Measurements from ENCODE around the gene PRKG1.
"Not testable (repeated sequence)": the region's sequence is repeated elsewhere in the genome, so short reads cannot be mapped to it uniquely, and the experiment has no call there.

PRKG1 gene

GRCh38 chr10:51711519-51711891 lies 637.2 kb downstream of the PRKG1 start:
- no peak for DNase-seq

DNA sequence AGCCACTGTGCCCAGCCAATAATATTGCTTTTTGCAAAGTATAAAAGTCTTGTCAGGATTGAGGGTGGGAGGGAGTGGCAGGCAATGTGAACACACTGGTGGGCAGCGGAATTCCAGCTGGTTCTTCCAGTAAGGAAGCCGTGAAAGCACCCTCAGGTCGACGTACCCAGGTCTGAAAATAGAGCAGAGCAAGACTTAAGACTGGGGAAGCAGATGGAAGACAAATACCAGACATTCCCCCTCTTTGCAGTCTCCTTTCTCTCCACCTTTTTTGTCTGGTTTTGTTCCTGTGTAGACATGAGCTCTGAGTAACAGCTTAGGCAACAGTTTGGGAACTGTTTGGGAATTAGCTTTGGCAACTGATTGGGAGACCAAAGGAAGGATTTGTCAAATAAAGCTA lies 642.7 kb downstream of the PRKG1 start:
- no peak for DNase-seq

DNA sequence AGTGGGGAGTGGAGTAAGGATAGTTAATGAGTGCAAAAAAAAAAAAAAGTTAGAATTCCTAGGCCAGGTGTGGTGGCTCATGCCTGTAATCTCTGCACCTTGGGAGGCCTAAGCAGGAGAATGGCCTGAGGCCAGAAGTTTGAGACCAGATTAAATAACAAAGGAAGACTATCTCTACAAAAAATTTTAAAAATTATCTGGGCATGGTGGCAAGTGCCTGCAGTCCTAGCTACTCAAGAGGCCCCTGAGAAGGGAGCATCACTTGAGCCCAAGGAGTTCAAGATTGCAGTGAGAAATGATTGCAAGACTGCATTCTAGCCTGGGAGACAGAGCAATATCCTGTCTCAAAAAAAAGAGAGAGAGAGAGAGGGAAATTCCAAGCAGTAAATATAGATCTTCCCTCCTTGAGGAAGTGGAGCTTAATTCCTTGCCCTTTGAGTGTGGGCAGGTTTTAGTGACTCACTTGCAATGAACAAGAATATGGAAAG lies 644.6 kb downstream of the PRKG1 start:
- DNase-seq = peak in 2 of 4 experiments; percentile 7 to 19

GRCh38 chr10:51724038-51724437 lies 649.8 kb downstream of the PRKG1 start:
- no peak for DNase-seq

DNA sequence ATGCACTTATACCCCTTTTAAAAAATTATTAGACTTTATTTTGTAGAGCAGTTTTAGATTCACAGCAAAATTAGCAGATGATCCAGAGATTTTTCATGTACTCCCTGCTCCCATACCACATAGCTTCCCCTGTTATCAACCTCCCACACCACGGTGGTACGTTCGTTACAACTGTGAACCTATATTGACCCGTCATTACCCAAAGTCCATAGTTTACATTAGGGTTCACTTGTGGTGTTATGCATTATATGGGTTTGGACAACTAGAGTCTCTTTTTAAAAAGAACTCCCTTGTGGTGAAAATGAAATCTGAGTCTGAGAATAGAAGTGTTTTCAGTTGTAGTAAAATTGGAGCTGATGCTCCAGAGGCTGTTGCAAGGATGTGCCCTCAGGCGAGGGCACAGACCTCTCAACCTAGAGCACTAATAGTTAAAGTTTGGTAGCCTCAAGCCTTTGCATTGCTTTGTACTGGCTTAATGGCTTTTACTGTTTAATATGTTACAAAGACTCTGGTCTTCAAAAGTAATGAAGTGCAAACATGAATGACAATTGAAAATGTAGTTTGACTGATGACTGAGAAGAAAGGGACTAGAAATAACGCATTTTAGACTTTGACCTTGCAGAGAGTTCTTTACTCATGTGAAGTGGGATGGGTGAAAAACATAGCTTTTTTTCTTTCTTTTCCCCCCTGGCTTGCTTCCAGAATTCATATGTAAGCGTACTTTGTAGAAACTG lies 655.7 kb downstream of the PRKG1 start:
- DNase-seq = no peak

DNA sequence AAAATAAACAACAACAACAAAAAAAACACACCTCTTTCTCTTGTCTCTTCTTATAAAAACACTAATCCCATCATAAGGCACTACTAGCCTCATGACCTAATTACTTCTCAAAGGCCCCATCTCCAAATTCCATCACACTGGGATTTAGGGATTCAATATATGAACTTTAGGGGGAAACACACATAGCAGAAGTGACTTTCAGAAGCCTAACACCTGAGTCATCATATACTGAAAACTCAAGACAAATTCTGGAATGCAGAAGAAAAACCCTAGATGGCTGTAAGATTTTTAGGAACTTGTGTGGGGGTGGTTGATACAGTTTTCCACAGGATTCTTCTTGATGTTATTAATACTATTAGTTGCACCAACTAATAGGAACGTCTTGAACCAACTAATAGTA lies 658.8 kb downstream of the PRKG1 start:
- DNase-seq = no peak

GRCh38 chr10:51743146-51743545 lies 668.9 kb downstream of the PRKG1 start:
- DNase-seq = no peak

DNA sequence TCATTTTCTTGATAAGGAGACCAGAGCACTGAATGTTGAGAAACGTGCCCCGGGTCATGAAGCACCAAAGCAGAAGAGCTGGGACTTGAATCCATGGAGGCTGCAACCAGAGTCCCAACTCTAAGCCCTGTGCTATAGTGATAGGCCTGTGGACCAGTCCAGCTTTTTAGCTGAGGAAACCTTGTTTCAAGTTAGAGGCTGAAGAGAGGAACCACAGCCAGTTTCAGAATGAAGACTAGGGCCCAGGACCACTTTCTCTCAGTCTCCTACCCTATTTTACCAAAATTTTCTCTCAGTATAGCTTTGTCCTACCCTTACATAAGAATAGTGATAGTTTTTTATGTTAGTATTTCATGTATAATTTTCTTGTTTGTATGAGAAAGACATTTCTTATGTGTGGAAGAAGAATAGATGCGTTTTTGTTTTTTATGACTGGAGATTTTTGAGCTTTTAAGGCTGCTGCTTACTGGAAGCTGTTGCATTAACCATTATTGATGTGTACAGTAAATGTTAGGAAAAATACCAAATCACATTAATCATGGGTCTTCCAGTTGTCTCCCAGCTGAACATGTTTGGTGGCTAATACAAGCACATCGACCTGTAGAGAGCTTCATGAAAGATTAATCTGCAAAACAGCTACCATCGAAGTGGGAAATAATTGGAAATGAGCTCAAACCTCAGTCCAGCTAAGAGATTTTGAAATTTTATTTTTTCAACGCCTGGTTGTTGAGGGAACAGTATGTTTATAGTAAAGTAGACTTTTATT lies 670.1 kb downstream of the PRKG1 start:
- no peak for DNase-seq

DNA sequence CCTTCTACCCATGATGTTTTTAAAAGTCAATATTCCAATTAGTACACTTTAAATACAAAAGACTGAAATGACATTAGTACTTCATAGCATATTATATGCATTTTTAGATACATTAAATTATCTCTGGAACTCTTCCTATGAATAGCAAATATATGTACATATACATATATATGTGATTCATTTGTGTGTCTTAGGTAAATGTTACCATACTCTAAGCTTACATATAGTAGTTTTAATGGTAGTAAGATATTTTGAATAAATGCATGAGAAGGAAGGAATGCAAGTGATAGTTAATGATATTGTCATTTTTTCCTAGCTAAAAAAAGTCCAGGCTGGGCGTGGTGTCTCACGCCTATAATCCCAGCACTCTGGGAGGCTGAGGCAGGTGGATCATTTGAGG lies 671.1 kb downstream of the PRKG1 start:
- no peak for DNase-seq

GRCh38 chr10:51747216-51747615 lies 672.9 kb downstream of the PRKG1 start:
- no peak for DNase-seq

- DNase-seq = no peak
These were observed 674.7 kb downstream of the PRKG1 start for GRCh38 chr10:51748959-51749358.

DNA sequence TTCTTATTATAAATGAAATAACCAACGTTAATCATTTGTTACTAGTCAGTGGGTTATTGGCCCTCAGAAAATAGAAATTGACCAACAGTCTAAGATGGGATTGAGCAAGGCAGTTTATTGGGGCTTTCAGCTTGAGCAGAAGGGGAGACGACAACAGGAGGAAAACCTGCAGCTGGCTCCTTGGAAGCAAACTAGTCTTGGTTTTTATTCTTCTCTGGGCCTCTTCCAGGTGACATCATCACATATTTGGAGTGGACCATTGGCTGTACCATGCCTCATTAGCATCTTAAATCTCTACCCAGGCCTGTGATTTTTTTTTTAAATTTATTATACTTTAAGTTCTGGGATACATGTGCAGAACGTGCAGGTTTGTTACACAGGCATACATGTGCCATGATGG lies 684.1 kb downstream of the PRKG1 start:
- DNase-seq = no peak

GRCh38 chr10:51758838-51759237 lies 684.6 kb downstream of the PRKG1 start:
- DNase-seq = not testable (repeated sequence)

GRCh38 chr10:51759896-51760534 lies 685.7 kb downstream of the PRKG1 start:
- DNase-seq = no peak

DNA sequence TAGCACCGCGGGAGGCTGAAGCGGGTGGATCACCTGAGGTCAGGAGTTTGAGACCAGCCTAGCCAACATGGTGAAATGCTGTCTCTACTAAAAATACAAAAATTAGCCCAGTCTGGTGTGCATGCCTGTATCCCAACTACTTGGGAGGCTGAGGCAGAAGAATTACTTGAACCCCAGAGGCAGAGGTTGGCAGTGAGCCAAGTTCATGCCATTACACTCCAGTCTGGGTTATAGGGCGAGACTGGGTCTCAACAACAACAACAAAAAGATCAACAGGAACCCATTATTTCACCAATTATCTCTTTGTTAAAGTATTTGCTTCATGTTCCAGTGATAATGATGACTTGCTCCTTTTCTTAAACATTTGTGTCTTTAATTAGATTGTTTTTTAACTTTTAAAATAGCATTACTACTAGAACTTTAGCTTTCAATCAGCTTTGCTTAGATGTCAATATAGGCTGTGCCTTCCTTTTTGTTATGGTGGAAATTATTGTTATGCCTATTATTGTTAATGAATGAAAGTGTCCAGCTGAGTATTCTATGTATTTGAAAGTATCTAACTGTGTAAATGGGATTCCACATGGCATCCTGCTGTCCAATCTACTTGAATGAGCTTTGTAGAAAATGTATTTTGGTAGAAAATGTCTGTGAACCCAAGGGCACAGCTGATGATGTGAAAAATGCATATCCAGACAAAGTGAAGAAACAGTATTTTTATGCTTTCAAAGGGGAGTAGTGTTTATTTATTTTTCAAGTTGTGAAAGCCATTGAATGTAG lies 686.8 kb downstream of the PRKG1 start:
- DNase-seq = no peak

DNA sequence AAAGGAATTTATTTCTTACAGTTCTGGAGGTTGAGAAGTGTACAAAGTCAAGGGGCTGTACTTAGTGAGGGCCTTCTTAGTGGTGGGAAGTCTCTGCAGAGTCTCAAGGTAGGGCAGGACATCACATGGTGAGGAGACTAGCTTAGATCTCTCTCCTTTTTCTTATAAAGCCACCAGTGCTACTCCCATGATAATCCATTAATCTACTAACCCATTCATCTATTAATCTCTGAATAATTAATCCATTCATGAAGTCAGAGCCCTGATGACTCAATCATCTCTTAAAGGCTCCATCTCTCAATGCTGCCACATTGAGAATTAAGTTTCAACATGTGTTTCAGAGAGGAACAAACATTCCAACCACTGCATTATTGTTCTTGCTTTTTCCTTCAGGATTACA lies 689.5 kb downstream of the PRKG1 start:
- no peak for DNase-seq

GRCh38 chr10:51765284-51765971 lies 691.1 kb downstream of the PRKG1 start:
- no peak for DNase-seq

DNA sequence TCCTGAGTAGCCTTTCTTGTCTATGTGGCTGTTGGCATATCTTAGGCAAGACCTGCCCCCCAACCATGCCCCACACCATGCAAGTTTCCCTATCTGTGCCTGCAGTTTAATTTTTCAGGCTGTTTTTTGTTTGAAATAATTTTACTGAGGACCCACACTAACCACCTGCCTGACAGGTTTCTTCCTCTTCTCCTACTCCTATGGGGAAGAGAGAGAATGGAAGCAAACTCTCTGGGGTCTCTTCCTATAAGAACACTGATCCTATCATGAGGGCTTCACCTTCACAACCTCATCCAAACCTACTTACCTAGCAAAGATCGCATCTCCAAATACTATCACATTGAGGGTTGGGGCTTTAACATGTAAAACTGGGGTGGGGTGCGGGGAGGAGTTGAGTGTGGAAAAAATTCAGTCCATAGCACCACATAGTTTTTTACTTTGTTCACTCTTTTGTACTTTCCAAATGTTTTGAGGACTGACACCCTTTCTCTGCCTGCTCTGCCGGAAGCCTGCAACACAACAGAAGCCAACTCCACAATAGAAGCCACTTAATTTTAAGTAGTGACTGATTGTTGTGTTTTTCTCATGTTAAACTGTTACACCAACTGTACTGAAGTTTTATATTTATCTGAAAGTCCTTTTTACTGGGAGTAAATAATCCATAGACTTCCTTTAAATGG lies 692.3 kb downstream of the PRKG1 start:
- no peak for DNase-seq

DNA sequence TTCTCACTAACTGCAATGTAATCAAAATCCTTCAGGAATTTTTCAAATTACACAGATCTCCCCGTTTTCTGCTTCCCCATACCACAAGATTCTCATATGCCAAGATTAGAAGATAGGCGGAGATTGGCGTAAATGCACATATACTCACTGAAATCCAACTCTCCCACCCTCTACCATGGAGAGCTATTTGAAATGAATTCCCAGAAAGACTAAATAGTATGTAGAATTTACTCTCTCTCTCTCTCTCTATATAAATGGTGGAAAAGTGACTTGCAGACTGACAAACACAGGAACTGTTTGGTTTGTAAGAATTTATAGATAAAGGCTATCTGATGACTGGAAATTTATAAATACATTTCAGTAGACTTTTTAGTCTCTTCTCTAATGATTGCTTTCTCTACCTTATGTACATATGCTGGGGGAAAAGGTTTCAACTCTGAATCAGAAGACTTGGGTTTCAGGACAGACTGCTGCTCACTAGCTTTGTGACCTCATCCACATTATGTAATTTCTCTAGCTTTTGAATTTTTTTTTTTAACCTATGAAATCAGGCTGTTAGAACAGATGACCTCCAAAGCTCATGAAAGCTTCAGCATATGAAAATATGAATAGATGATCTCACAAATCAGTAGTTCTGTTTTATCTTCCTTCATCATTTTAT lies 692.9 kb downstream of the PRKG1 start:
- no peak for DNase-seq

DNA sequence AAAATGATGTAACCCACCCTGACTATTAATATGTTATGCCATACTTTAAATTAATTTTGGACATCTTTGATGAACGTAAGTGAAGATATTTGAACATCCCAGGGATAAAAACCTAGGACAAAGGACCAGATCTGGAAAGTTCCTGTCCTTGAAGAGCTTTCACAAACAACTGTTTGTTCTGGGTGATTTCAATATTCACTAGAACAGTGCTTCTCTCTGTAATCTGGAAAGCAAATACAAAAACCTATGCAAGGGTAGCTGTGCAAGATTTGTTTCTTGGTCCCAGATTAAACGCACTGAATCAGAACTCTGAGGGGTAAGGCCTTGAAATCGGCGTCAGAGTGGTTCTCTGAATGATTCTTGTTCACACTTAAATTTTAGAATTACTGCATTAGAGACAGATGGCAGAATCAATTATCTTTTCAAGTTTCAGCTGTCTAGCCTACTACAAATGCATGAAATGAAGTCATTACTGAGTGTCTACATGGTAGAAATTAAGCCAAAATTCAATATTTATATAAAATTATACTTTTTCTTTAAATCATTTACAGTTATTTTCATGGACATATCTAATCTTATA lies 694.7 kb downstream of the PRKG1 start:
- no peak for DNase-seq

DNA sequence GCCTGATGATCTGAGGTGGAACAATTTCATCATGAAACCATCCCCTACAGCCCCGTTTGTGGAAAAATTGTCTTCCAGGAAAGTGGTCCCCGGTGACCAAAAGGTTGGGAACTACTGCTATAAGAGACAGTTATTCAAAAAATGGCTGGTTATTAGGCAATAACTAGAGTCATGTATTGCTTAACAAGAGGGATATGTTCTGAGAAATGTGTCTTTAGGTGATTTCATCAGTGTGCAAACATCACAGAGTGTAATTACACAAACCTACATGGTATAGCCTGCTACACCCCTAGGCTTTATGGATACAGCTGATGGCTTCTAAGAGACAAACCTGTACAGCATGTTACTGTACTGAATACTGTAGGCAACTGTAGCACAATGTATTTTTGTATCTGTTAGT lies 696.4 kb downstream of the PRKG1 start:
- DNase-seq = no peak
